H9 (cell line): ENCODE measurements around the gene LRRC55. TPM values are rescaled to one million over a fixed set of nuclear protein-coding genes. Genes with fewer than 3 reads are reported as not detected.

ENCODE experiments used
- DNase-seq: peaks from one replicate; pipeline ENCODE4 v3.0.0-alpha.2; 2017
- H2AFZ ChIP-seq: one replicate; pipeline ENCODE4 v1.6.1; 2013; ENCODE audit warnings: mild to moderate bottlenecking, low read length, control low read depth, moderate library complexity
- H2AK5ac ChIP-seq: 2 replicates; pipeline ENCODE4 v1.6.1; 2013; ENCODE audit warnings: low read length, control low read depth, mixed read lengths; ENCODE audit not compliant: insufficient read length
- H2BK120ac ChIP-seq: one replicate; pipeline ENCODE4 v1.6.1; 2013; ENCODE audit warnings: low read depth, mild to moderate bottlenecking, low read length, control low read depth, inconsistent platforms; ENCODE audit not compliant: poor library complexity, severe bottlenecking
- H2BK12ac ChIP-seq: 2 replicates; pipeline ENCODE4 v1.6.1; 2013; ENCODE audit warnings: low read length, control low read depth, mixed read lengths, low read depth; ENCODE audit not compliant: insufficient read length
- H2BK15ac ChIP-seq: 2 replicates; pipeline ENCODE4 v1.6.1; 2013; ENCODE audit warnings: low read depth, low read length, control low read depth
- H2BK20ac ChIP-seq: one replicate; pipeline ENCODE4 v1.6.1; 2013; ENCODE audit warnings: low read depth, mild to moderate bottlenecking, low read length, control low read depth, inconsistent platforms; ENCODE audit not compliant: poor library complexity, severe bottlenecking
- H2BK5ac ChIP-seq: 2 replicates; pipeline ENCODE4 v1.6.1; 2013; ENCODE audit warnings: low read length, control low read depth, mixed read lengths; ENCODE audit not compliant: insufficient read length
- H3K14ac ChIP-seq: 2 replicates; pipeline ENCODE4 v1.6.1; 2013; ENCODE audit warnings: low read length, control low read depth; ENCODE audit not compliant: insufficient read depth
- H3K18ac ChIP-seq: 2 replicates; pipeline ENCODE4 v1.6.1; 2013; ENCODE audit warnings: low read depth, mild to moderate bottlenecking, mixed read lengths, low read length, control low read depth; ENCODE audit not compliant: insufficient read length
- H3K23ac ChIP-seq: 2 replicates; pipeline ENCODE4 v1.6.1; 2013; ENCODE audit warnings: low read length, control low read depth, mixed read lengths, low read depth; ENCODE audit not compliant: insufficient read length
- H3K23me2 ChIP-seq: 2 replicates; pipeline ENCODE4 v1.6.1; 2013; ENCODE audit warnings: low read depth, mild to moderate bottlenecking, mixed read lengths, low read length, control low read depth; ENCODE audit not compliant: insufficient read length, poor library complexity, severe bottlenecking
- H3K27ac ChIP-seq: 2 replicates; pipeline ENCODE4 v1.5.1; 2013; ENCODE audit warnings: low read length, control low read depth, mixed read lengths, low read depth; ENCODE audit not compliant: insufficient read length
- H3K27me3 ChIP-seq: 2 replicates; pipeline ENCODE4 v1.6.1; 2013; ENCODE audit warnings: low read length, control low read depth, inconsistent platforms; ENCODE audit not compliant: insufficient read depth
- H3K4ac ChIP-seq: 2 replicates; pipeline ENCODE4 v1.6.1; 2013; ENCODE audit warnings: low read depth, mild to moderate bottlenecking, control low read depth, inconsistent platforms, low read length, moderate library complexity
- H3K4me1 ChIP-seq: 2 replicates; pipeline ENCODE4 v1.6.1; 2013; ENCODE audit warnings: low read length, control low read depth, inconsistent platforms; ENCODE audit not compliant: insufficient read depth
- H3K4me2 ChIP-seq: 2 replicates; pipeline ENCODE4 v1.6.1; 2013; ENCODE audit warnings: low read length, control low read depth, mixed read lengths; ENCODE audit not compliant: insufficient read length, insufficient read depth
- H3K56ac ChIP-seq: 2 replicates; pipeline ENCODE4 v1.6.1; 2013; ENCODE audit warnings: low read depth, mild to moderate bottlenecking, mixed read lengths, low read length, control low read depth; ENCODE audit not compliant: insufficient read length
- H3K79me1 ChIP-seq: 2 replicates; pipeline ENCODE4 v1.6.1; 2013; ENCODE audit warnings: low read depth, mild to moderate bottlenecking, moderate library complexity, low read length, control low read depth, inconsistent platforms; ENCODE audit not compliant: insufficient read depth, poor library complexity, severe bottlenecking
- H3K79me2 ChIP-seq: 2 replicates; pipeline ENCODE4 v1.6.1; 2013; ENCODE audit warnings: low read length, control low read depth, inconsistent platforms; ENCODE audit not compliant: insufficient read depth
- H3K9ac ChIP-seq: 2 replicates; pipeline ENCODE4 v1.6.1; 2013; ENCODE audit warnings: low read length, control low read depth, mixed read lengths; ENCODE audit not compliant: insufficient read length; ENCODE audit errors: extremely low read depth
- H3K9me3 ChIP-seq: one replicate; pipeline ENCODE4 v1.6.1; 2013; ENCODE audit warnings: low read depth, low read length, inconsistent platforms; ENCODE audit not compliant: control insufficient read depth
- H3T11ph ChIP-seq: one replicate; pipeline ENCODE4 v1.6.1; 2013; ENCODE audit warnings: mild to moderate bottlenecking, low read length, control low read depth, inconsistent platforms
- H4K20me1 ChIP-seq: one replicate; pipeline ENCODE4 v1.6.1; 2013; ENCODE audit not compliant: control insufficient read depth, insufficient read length, insufficient read depth
- H4K5ac ChIP-seq: 2 replicates; pipeline ENCODE4 v1.6.1; 2013; ENCODE audit warnings: low read depth, mild to moderate bottlenecking, mixed read lengths, low read length, control low read depth; ENCODE audit not compliant: insufficient read length
- H4K8ac ChIP-seq: replicated peaks from 2 replicates; pipeline ENCODE4 v1.6.1; 2013; ENCODE audit warnings: low read length, control low read depth, mixed read lengths, low read depth; ENCODE audit not compliant: insufficient read length
- H4K91ac ChIP-seq: 2 replicates; pipeline ENCODE4 v1.6.1; 2013; ENCODE audit warnings: low read depth, mild to moderate bottlenecking, moderate library complexity, mixed read lengths, low read length, control low read depth; ENCODE audit not compliant: insufficient read length
- H3K27ac Mint-ChIP-seq, 3 experiments: 2 replicates in 2 of 3; 3 replicates in 1 of 3; pipeline ENCODE4 v1.8.0; 2020 to 2021; ENCODE audit warnings: mixed read lengths in 3 of 3, mild to moderate bottlenecking in 1 of 3, moderate library complexity in 1 of 3
- H3K27me3 Mint-ChIP-seq: 2 replicates; pipeline ENCODE4 v1.8.0; 2021; ENCODE audit warnings: low read depth, mild to moderate bottlenecking, moderate library complexity, mixed read lengths
- H3K36me3 Mint-ChIP-seq, 3 experiments: 2 replicates in 2 of 3; 3 replicates in 1 of 3; pipeline ENCODE4 v1.8.0; 2020 to 2021; ENCODE audit warnings: low read depth in 3 of 3, mixed read lengths in 3 of 3; ENCODE audit not compliant: insufficient read depth in 1 of 3
- H3K4me1 Mint-ChIP-seq, 2 experiments: 2 replicates each; pipeline ENCODE4 v1.8.0; 2020; ENCODE audit warnings: mixed read lengths in 2 of 2
- H3K4me3 Mint-ChIP-seq, 2 experiments: 2 replicates in 1 of 2; 3 replicates in 1 of 2; pipeline ENCODE4 v1.8.0; 2020 to 2021; ENCODE audit warnings: mild to moderate bottlenecking in 2 of 2, mixed read lengths in 2 of 2, moderate library complexity in 1 of 2
- H3K9me3 Mint-ChIP-seq, 2 experiments: 2 replicates in 1 of 2; 3 replicates in 1 of 2; pipeline ENCODE4 v1.8.0; 2020; ENCODE audit warnings: mild to moderate bottlenecking in 2 of 2, mixed read lengths in 2 of 2, moderate library complexity in 1 of 2
- CTCF ChIP-seq: fragments of 200-600 bp; sonication (generic); conservative IDR thresholded peaks from 3 replicates; pipeline ENCODE4 v1.8.0; 2021; ENCODE audit warnings: antibody characterized with exemption, mild to moderate bottlenecking
- WGBS: extraction: QIAGEN DNeasy Blood & Tissue Kit; methylation state at CpG from one replicate; pipeline ENCODE4 v1.1.7; 2013; ENCODE audit warnings: missing lambda C conversion rate, low lambda C conversion rate, mixed read lengths; ENCODE audit not compliant: insufficient read length; ENCODE audit errors: extremely low coverage; 5-methylcytosine and 5-hydroxymethylcytosine counted together
- total RNA-seq: library from RNA; stranded (reverse); gene quantifications from 2 replicates; pipeline ENCODE4 v1.2.1, GENCODE V29; 2021

The LRRC55 gene
- total RNA-seq, 1 experiment from 2014 or later = 1.0 TPM

DNA sequence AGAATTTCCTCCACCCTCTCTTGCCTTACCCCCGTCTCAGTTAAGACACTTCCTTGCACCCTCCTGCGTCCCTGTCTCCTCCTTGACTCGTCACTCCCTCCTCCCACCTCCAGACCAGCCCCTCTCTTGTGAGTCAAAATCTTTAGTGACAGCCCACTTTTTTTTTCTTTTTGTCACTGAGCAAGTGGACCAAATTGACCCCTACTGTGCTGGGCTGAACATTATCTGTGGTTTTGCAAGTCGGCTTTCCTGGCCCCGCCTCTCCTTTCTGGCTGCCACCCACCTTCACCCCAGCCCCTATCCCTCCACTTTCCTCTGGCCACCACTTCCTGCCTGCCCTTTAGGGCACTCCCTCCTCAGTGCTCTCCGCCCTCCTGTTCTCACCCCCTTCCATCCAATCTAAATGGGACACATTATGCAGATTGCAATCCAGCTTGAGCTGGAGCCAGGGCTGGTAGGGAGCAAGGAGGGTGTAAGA lies 55.5 kb downstream of the LRRC55 start, which contains the start of gene APLNR:
APLNR (minus strand) TSS at position 47 of the 478 bp plus-strand sequence. CDS start 246 bp downstream, outside the sequence.
- no peak within 1 kb of the TSS for H2BK120ac ChIP-seq
- no peak within 1 kb of the TSS for H2AFZ ChIP-seq
- H3K4me3 Mint-ChIP-seq = peak within 1 kb of the TSS in 1 of 2 experiments; percentile 57; a peak in 1 of 5 replicates
- no peaks in the 10 kb centered on the region for H3K27me3 ChIP-seq
- H3K4me1 Mint-ChIP-seq = peaks cover 33 to 45% of the 10 kb centered on the region in 2 experiments
- no peak within 1 kb of the TSS for H2BK5ac ChIP-seq
- H3T11ph ChIP-seq = no peak within 1 kb of the TSS
- H3K79me1 ChIP-seq = no peaks in the 10 kb centered on the region
- H4K8ac ChIP-seq = no peak within 1 kb of the TSS
- H3K4me2 ChIP-seq = no peak within 1 kb of the TSS
- H2BK15ac ChIP-seq = no peak within 1 kb of the TSS
- no peak within 1 kb of the TSS for H3K4ac ChIP-seq
- no peak within 1 kb of the TSS for H3K27ac ChIP-seq
- no peak within 1 kb of the TSS for H2AK5ac ChIP-seq
- H2BK20ac ChIP-seq = no peak within 1 kb of the TSS
- H2BK12ac ChIP-seq = no peak within 1 kb of the TSS
- H4K91ac ChIP-seq = no peak within 1 kb of the TSS
- no peak within 1 kb of the TSS for H3K18ac ChIP-seq
- H3K9me3 ChIP-seq = no peaks in the 10 kb centered on the region
- no peak for TF ChIP-seq CTCF
- no peak within 1 kb of the TSS for H3K14ac ChIP-seq
- H3K27ac Mint-ChIP-seq = peak within 1 kb of the TSS in 1 of 3 experiments; percentile 40; a peak in 2 of 7 replicates
- H3K79me2 ChIP-seq = no peaks in the 10 kb centered on the region
- no peak within 1 kb of the TSS for H3K23ac ChIP-seq
- H3K9me3 Mint-ChIP-seq = no peaks in the 10 kb centered on the region
- peaks cover 11% of the 10 kb centered on the region; the same call in 1 of the 2 replicates for H3K4me1 ChIP-seq
- no peak within 1 kb of the TSS for H3K9ac ChIP-seq
- H4K5ac ChIP-seq = no peak within 1 kb of the TSS
- no CpG with 5 or more reads among the region's 6 CpGs for WGBS
- no peaks in the 10 kb centered on the region for H3K23me2 ChIP-seq
- no peak within 1 kb of the TSS for H3K56ac ChIP-seq
- no peaks in the 10 kb centered on the region for H3K36me3 Mint-ChIP-seq
- peak; percentile 60 for DNase-seq
- no peaks in the 10 kb centered on the region for H4K20me1 ChIP-seq
- peaks cover 11% of the 10 kb centered on the region for H3K27me3 Mint-ChIP-seq
